ENCODE measurements around the gene PAK1.

Gene PAK1

GRCh38 chr11:77359481-77359880 is 114.4 kb downstream of the PAK1 start:
- TF ChIP-seq, protein P1, sequence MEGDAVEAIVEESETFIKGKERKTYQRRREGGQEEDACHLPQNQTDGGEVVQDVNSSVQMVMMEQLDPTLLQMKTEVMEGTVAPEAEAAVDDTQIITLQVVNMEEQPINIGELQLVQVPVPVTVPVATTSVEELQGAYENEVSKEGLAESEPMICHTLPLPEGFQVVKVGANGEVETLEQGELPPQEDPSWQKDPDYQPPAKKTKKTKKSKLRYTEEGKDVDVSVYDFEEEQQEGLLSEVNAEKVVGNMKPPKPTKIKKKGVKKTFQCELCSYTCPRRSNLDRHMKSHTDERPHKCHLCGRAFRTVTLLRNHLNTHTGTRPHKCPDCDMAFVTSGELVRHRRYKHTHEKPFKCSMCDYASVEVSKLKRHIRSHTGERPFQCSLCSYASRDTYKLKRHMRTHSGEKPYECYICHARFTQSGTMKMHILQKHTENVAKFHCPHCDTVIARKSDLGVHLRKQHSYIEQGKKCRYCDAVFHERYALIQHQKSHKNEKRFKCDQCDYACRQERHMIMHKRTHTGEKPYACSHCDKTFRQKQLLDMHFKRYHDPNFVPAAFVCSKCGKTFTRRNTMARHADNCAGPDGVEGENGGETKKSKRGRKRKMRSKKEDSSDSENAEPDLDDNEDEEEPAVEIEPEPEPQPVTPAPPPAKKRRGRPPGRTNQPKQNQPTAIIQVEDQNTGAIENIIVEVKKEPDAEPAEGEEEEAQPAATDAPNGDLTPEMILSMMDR (IDR thresholded peaks at IDR 0.05): no peak

DNA sequence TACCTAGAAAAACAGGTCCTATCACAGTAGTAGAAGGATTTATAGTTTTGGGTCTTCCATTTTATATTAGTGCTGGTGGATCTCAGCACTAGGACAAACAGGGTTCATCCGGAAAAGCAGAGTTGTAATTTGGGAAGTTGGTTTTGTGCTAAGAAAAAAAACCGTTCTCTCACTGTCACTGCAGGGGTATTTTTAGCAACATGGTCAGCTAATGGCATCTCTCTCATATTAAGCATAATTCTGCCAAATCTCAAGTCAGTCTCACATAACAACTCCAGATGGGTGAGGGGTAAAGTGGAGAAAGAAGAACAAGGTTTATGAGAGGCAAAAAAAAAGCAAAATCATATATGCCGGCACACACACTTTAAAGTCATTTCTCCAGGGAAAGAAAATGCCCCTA is 120.8 kb downstream of the PAK1 start:
- TF ChIP-seq, protein P1 (IDR thresholded peaks at IDR 0.05): no peak

- TF ChIP-seq, protein P1 (IDR thresholded peaks at IDR 0.05): no peak
Measured at GRCh38 chr11:77351281-77351886, 122.5 kb downstream of the PAK1 start.

GRCh38 chr11:77347948-77348347 is 125.9 kb downstream of the PAK1 start:
- TF ChIP-seq, protein P1 (IDR thresholded peaks at IDR 0.05): no peak

DNA sequence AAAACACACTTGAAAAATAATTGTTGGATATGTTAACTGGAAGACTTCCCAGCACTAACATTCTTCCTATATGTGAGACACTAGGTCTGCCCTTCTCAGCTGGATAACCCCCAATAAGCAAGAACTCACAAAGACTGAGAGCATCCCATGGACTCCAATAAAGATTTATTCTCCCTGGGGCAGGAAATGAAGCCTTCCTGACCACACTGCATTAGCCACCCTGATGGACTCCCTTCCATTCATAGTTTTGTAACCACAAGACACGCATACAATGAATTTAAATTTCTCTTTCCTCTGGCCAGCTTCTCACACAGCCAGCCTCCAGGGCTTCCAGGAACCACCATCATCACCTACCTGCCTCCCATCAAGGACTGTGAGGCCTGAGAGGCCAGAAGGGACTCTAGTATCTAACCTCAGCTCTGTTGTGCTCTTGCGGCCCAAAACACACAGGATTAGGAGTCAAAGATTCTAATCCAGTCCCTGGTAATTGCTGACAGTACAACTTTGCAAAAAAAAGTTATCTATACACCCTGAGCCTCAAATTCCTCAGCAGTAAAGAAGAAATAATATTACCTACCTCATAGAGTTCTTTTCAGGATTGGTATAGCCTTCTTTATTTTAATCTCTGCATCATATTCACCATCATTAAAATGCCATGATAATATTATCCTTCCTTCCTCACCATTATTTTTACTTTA is 126.8 kb downstream of the PAK1 start:
- TF ChIP-seq, protein P1 (IDR thresholded peaks at IDR 0.05): no peak

DNA sequence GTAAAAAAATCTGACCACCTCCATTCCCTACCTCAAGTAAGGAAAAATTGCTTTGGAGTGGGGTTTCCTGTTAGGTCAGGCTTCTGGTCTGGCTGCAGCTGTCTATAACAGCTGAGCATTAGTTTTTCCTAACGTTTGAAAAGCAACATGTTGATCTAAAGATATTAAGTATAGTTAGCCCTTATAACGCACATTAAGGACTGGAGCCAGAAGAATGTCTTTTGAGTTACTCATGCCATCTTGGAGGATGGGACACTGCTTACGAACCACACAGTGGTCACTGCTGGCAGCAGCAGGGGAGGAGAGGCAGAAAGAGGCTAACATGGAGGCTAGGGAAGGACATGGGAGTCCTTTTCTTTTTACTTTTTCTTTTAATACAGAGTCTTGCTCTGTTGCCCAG is 128.3 kb downstream of the PAK1 start:
- TF ChIP-seq, protein P1 (IDR thresholded peaks at IDR 0.05): no peak

- TF ChIP-seq, protein P1 (IDR thresholded peaks at IDR 0.05): no peak
Measured at GRCh38 chr11:77340501-77340900, 133.4 kb downstream of the PAK1 start.
